Activated T-helper 1 cell treated with anti-CD3 and anti-CD28 coated beads, Interleukin-2, amount 50 U/mL, for 16 hours (primary cell): ENCODE results near the gene ABI3BP.

Experiments
- DNase-seq, 2 donors: peaks; one replicate each; pipeline ENCODE4 v3.0.0-alpha.2; 2020; ENCODE audit warnings: low read depth in 1 of 2, low spot score in 1 of 2

The ABI3BP gene

DNA sequence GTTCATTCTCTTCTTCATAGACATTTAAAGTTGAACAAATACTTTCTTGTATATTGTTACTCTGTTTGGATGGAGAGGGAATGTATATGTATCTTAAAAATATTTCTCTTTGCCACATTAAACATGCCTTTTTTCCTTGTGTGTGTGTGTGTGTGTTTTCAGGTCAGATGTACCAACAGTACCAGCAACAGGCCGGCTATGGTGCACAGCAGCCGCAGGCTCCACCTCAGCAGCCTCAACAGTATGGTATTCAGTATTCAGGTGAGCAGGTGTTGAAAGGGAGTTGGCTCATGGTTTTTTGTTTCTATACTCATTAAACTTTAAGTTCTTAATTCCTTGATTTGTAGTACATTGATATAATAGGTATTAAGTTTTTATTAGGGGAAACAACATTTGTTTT, 248.6 kb downstream of the ABI3BP start:
- DNase-seq, result no peak

GRCh38 chr3:100743535-100743934, 249.7 kb downstream of the ABI3BP start:
- no peak for DNase-seq

DNA sequence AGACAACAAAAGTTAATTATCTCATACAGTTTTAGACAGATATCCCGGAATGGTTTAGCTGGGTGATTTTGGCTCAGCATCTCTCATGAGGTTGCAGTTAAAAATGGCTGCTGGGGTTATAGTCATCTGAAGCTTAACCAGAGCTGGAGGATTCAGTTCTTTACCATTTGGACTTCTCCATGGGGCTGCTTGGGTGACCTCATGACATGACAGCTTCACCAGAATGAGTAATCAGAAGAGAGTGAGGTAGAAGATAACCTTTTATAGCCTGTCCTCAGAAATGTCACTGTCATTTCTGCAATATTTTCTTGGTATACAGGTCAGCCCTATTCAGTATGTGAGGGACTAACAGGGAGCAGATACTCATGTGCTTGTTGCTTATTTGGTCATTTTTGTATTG, 253.0 kb downstream of the ABI3BP start:
- no peak for DNase-seq

DNA sequence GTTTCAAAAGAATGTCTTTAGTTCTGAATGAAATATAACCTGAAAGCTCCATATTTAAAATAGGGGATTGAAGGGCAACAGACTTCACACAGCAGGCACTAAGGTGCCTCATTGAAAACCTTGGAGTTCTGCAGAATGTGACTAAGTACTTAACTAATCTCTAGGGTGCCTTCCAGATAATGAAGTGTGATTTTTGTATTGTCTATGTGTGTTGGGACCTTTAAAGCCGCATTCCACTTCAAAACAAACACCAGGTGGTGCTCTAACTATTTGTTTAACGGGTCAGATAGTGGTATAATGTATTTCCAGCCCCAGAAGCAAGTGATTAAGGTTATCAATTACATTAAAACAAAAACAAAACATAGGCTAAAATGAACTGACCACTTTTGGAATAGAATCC, 255.9 kb downstream of the ABI3BP start:
- no peak for DNase-seq

DNA sequence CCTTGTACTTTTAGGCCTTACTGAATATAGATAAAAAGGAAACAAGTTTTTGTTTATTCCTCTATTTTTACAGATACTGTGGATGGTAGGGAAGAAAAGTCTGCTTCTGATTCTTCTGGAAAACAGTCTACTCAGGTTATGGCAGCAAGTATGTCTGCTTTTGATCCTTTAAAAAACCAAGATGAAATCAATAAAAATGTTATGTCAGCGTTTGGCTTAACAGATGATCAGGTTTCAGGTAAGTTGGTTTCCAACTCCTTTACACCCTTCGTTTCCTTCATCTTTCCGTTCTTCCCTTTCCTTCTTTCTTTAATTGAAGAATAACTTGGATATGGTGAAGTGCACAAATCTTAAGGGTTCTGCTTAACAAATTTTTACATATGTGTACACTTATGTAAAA, 260.8 kb downstream of the ABI3BP start:
- no peak for DNase-seq

DNA sequence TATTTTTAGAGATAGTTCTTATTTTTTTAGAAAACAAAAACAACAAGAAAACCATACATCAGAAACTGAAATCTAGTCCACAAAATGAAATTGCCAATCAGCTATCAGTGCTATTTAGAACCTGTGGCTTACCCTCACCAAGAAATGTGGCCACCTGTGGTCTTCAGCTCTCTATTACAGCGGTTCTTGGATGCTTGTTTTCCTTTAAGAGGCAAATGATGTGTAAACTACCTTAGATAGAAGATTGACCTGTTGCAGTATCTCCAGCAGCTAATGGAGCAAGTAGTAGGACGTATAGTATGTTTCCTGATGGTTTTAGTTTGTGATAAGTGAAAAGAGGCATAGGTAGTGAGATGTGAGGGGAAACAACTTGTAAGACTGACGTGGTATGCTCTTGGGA, 262.7 kb downstream of the ABI3BP start:
- no peak for DNase-seq

- no peak for DNase-seq
These were observed 266.5 kb downstream of the ABI3BP start for GRCh38 chr3:100726706-100727105.

GRCh38 chr3:100725935-100726513, 267.2 kb downstream of the ABI3BP start:
- DNase-seq, result no peak

- DNase-seq, result no peak
These were observed 272.8 kb downstream of the ABI3BP start for GRCh38 chr3:100720426-100720825.

GRCh38 chr3:100719136-100719535, 274.1 kb downstream of the ABI3BP start:
- DNase-seq, result no peak

DNA sequence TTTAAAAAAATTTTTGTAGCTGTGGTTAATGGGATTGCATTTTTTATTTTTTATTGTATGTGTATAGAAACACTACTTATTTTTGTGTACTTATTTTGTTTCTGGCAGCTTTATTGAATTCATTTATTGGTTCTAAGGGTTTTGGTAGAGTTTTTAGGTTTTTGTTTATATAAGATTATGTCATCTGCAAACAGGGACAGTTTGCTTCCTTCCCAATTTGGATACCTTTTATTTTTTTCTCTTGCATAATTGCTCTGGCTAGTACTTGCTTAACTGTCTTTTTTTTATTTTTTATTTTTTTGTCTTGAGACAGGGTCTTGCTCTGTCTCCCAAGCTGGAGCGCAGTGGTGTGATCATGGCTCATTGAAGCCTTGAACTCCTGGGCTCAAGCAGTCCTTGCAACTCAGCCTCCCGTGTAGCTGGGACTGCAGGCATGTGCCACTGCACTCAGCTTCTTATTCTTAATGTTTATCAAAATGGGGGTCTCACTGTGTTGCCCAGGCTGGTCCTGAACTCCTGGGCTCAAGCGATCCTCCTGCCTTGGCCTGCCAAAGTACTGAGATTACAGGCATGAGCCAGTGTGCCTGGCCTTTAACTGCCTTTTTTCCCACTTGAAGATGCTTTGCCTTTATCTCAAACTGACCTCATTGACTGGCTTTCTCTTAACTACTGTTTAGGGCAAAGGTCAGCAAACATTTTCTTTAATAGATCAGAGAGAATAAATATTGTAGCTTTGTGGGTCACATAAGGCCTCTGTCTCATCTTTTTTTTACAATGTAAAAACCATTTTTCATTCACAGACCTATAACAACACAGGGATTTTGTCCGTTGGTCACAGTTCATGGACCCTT, 275.4 kb downstream of the ABI3BP start:
- no peak for DNase-seq

GRCh38 chr3:100717063-100717462, 276.2 kb downstream of the ABI3BP start:
- no peak for DNase-seq

DNA sequence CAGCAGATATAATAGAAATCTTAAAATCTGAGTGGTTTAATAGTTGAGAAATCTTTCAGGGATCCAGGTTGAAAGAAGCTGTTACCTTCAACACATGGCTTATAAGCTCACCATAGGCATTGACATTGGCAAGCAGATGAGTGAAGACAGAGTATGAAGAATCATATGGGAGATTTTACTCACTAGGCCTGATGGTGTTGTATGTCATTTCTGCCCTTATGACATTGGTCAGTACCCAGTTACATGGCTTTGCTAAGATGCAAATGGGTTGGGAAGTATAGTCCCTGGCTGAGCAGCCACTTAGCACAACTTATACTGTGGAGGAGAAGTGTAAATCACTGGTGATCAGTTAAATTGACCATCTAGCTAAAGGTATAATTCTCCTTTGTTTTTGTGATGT, 278.0 kb downstream of the ABI3BP start:
- no peak for DNase-seq

- peak in 1 of 2 donors; percentile 43 for DNase-seq
These were observed 282.8 kb downstream of the ABI3BP start for GRCh38 chr3:100710261-100710968.

DNA sequence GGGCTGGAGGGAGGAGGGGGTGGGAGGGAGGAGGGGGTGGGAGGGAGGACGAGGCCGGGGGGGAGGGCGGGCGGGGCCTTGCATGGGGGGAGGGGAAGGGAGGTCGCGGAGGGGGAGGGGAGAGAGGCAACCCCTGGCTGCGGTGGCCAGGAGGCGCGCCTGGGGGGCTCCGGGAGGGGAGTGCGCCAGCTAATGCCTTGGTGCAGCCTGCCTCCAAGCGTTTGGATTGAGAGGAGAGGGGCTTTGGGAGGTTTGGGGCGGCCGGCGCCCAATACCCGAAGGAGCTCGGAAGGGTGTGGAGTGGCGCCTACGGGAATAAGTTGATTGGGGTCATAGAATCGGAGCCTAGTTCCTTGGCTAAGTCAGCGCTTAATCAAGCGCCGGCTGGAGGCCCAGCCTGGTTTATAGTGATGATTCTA, 283.4 kb downstream of the ABI3BP start:
- peak in 1 of 2 donors; percentile 10 for DNase-seq

GRCh38 chr3:100708989-100709841, 284.0 kb downstream of the ABI3BP start, which contains the start of gene TFG:
Gene TFG (plus strand): TSS chr3:100709494. CDS start chr3:100713686, 4,192 bp downstream.
- DNase-seq, result peak; percentile 90 to 95

DNA sequence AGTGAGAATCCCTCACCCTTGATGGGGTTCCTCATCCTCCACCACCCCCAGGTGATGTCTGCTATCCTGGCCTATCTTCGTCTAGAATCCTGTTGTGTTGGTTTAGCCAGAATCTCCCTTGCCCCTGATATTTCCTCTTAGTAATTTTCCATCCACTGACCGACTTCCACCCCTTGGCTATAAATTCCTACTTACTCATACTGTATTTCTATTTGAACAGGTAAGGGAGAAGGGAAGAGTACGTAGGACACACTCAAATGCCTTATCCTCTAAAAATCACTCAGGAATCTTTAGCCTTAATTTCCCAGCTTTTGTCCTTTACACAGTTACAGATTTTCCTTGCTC, 284.6 kb downstream of the ABI3BP start:
- DNase-seq, result no peak

DNA sequence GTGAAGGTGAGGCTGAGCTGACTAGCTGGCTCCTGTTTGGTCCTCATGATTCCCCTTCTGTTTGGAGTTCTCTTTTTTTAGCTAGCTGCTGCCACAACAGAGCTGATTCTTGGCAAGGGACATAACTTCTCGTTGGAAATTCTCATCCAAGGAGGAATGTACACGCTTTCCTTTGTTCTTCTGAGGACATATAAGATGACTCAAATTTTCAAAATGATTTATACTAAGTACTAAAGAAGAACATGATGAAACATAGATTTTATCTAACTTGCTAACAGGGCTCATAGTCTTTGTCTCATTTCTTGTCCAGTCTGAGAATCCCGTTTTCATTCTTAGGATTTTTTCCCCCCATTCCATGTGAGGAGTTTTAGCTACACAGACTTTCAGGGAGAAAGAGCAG, 286.9 kb downstream of the ABI3BP start:
- DNase-seq, result no peak

GRCh38 chr3:100703865-100704264, 289.4 kb downstream of the ABI3BP start:
- DNase-seq, result no peak

- DNase-seq, result no peak
These were observed 290.3 kb downstream of the ABI3BP start for GRCh38 chr3:100702980-100703345.
